ENCODE data around the gene LIPT2.

Gene LIPT2

GRCh38 chr11:74442636-74443035, 50.9 kb downstream of the LIPT2 start:
- no peak overlapping the region for H3K27ac ChIP-seq
- no peak for DNase-seq (ENCODE audit: low read depth, low spot score)
